Panc1 (cell line): ENCODE data around the gene DLG2. TPM values are rescaled to one million over a fixed set of nuclear protein-coding genes. Genes with fewer than 3 reads are reported as not detected.

ENCODE experiments used
- ATAC-seq: fragments of 200-7000 bp; cut with Tn5 transposase; 2 replicates; pipeline ENCODE4 v1.9.1; 2020; ENCODE audit warnings: mild to moderate bottlenecking, moderate library complexity
- BruUV-seq: library from RNA; stranded (reverse); fragments of 400-500 nt; replicated peaks from 2 replicates; lab custom pipeline; 2021; lab: Mats Ljungman, UMichigan
- CTCF ChIA-PET: fragments of 300-600 bp; sonication (Branson Sonifier 250); formaldehyde crosslinking; loops from one replicate; lab custom pipeline; 2022; ENCODE audit warnings: antibody characterized with exemption; lab: Charles Lee
- POLR2A ChIA-PET: fragments of 300-600 bp; sonication (Branson Sonifier 250); formaldehyde crosslinking; loops from one replicate; lab custom pipeline; 2022; ENCODE audit warnings: antibody characterized with exemption; lab: Charles Lee
- DNase-seq: peaks from one replicate; pipeline ENCODE4 v3.0.0-alpha.2; 2010; ENCODE audit warnings: low read depth, low spot score
- H3K27ac ChIP-seq: 2 replicates; pipeline ENCODE4 v1.5.1; 2011; ENCODE audit warnings: mild to moderate bottlenecking, low read length, inconsistent platforms
- H3K27me3 ChIP-seq: fragments of 200-500 bp; sonication (Bioruptor generic); 2 replicates; pipeline ENCODE4 v1.6.0; 2014; ENCODE audit warnings: low read length, inconsistent platforms; ENCODE audit not compliant: control insufficient read depth, insufficient read depth
- H3K36me3 ChIP-seq: fragments of 200-500 bp; sonication (Bioruptor generic); 2 replicates; pipeline ENCODE4 v1.5.1; 2014; ENCODE audit warnings: inconsistent platforms, mild to moderate bottlenecking, low read length, moderate library complexity; ENCODE audit not compliant: control insufficient read depth, insufficient read depth
- H3K4me1 ChIP-seq: 2 replicates; pipeline ENCODE4 v1.5.1; 2011; ENCODE audit warnings: inconsistent platforms, mild to moderate bottlenecking, low read length, moderate library complexity; ENCODE audit not compliant: control insufficient read depth, insufficient read depth
- H3K4me3 ChIP-seq, 2 experiments: 2 replicates each; pipeline ENCODE4 v1.5.1; 2011 to 2012; ENCODE audit warnings: low read depth in 2 of 2, low read length in 2 of 2, mild to moderate bottlenecking in 2 of 2, inconsistent platforms in 1 of 2, moderate library complexity in 1 of 2
- H3K9me3 ChIP-seq: fragments of 200-500 bp; sonication (Bioruptor generic); 2 replicates; pipeline ENCODE4 v1.5.1; 2014; ENCODE audit warnings: low read depth, mild to moderate bottlenecking, inconsistent platforms, low read length, moderate library complexity; ENCODE audit not compliant: control insufficient read depth, insufficient read depth
- POLR2AphosphoS5 ChIP-seq: IDR thresholded peaks from 2 replicates; pipeline ENCODE4 v1.6.1; 2012; ENCODE audit warnings: mild to moderate bottlenecking, low read depth, low read length, moderate library complexity
- SIN3A ChIP-seq: IDR thresholded peaks from 2 replicates; pipeline ENCODE4 v1.6.1; 2012; ENCODE audit warnings: low read depth, mild to moderate bottlenecking, low read length, moderate library complexity, borderline replicate concordance; ENCODE audit not compliant: insufficient read depth
- TCF7L2 ChIP-seq: IDR thresholded peaks from 2 replicates; pipeline ENCODE4 v1.6.1; 2011; ENCODE audit warnings: mild to moderate bottlenecking, low read depth, low read length, inconsistent platforms
- in situ Hi-C: cut with HindIII; loops from 2 replicates; pipeline ENCODE4 v1.10.0; 2016; ENCODE audit warnings: low sequenced_read_pairs, low pct_unique_long_range_greater_than_20kb
- intact Hi-C: fragments of 100-400 bp; cut with micrococcal nuclease; formaldehyde crosslinking; loops from one replicate; pipeline ENCODE4 v1.10.0; 2022; ENCODE audit not compliant: unreplicated experiment
- total RNA-seq: library from RNA; stranded (reverse); gene quantifications from one replicate; pipeline ENCODE4 v1.2.1, GENCODE V29; 2021; ENCODE audit not compliant: unreplicated experiment
- TF ChIP-seq, protein P1 (sequence below): fragments of 450-650 bp; IDR thresholded peaks from 2 replicates; pipeline ENCODE4 v1.5.1; 2017; ENCODE audit warnings: mild to moderate bottlenecking
- TF ChIP-seq, protein P2 (sequence below), 2 experiments: IDR thresholded peaks; 2 replicates each; pipeline ENCODE4 v1.6.1; 2011 to 2012; ENCODE audit warnings: low read depth in 2 of 2, control low read depth in 1 of 2, low read length in 1 of 2, mild to moderate bottlenecking in 1 of 2, moderate library complexity in 1 of 2; ENCODE audit not compliant: insufficient read depth in 1 of 2

DLG2 gene
- total RNA-seq, 1 experiment from 2014 or later = 4.2 TPM

DNA sequence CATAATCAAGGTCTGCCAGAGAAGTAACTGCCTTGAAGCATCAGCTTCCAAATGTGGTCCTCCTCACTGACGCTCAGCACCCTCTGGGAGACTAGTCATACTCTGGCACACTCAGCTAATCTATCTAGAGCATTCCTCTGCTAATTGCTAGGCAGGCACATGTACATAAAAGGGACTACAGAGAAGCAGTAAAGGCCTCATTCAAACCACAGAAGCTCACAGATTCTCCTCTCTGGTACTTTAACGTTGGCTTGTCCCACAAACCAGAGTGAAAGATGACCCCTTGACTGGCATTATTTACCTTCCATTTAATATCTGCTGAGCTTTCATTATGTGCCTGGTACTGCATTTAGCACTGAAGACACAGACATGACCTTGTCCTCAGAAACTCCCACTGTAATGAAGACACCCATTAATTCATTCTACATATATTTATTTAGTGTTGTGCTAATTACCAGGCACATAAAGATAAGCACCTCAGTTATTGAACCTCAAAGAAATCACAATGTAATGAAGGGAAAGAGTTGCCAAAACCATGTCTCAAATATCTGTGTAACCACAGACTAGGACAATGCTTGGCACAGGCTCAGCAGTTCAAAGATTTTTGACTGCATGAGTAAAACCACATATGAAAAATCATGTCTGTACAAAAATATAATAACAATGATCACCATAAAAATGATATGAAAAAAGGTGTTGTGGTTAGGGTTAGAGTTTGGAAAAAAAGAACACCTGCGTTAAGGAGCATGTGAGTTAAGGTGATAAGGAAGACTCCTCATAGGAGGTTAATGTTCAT, 550.4 kb downstream of the DLG2 start:
- Histone ChIP-seq H3K4me1 (no peaks in the 10 kb centered on the region), H3K9me3 (no peaks in the 10 kb centered on the region), H3K4me3 (no peak overlapping the region), H3K36me3 (no peaks in the 10 kb centered on the region), H3K27ac (no peak overlapping the region), H3K27me3 (no peaks in the 10 kb centered on the region)
- intact Hi-C loops = no loop called here
- POLR2A ChIA-PET = no interaction called here
- TF ChIP-seq TCF7L2 (no peak), SIN3A (no peak), POLR2AphosphoS5 (no peak)
- TF ChIP-seq, protein P1, sequence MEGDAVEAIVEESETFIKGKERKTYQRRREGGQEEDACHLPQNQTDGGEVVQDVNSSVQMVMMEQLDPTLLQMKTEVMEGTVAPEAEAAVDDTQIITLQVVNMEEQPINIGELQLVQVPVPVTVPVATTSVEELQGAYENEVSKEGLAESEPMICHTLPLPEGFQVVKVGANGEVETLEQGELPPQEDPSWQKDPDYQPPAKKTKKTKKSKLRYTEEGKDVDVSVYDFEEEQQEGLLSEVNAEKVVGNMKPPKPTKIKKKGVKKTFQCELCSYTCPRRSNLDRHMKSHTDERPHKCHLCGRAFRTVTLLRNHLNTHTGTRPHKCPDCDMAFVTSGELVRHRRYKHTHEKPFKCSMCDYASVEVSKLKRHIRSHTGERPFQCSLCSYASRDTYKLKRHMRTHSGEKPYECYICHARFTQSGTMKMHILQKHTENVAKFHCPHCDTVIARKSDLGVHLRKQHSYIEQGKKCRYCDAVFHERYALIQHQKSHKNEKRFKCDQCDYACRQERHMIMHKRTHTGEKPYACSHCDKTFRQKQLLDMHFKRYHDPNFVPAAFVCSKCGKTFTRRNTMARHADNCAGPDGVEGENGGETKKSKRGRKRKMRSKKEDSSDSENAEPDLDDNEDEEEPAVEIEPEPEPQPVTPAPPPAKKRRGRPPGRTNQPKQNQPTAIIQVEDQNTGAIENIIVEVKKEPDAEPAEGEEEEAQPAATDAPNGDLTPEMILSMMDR = no peak
- TF ChIP-seq, protein P2, sequence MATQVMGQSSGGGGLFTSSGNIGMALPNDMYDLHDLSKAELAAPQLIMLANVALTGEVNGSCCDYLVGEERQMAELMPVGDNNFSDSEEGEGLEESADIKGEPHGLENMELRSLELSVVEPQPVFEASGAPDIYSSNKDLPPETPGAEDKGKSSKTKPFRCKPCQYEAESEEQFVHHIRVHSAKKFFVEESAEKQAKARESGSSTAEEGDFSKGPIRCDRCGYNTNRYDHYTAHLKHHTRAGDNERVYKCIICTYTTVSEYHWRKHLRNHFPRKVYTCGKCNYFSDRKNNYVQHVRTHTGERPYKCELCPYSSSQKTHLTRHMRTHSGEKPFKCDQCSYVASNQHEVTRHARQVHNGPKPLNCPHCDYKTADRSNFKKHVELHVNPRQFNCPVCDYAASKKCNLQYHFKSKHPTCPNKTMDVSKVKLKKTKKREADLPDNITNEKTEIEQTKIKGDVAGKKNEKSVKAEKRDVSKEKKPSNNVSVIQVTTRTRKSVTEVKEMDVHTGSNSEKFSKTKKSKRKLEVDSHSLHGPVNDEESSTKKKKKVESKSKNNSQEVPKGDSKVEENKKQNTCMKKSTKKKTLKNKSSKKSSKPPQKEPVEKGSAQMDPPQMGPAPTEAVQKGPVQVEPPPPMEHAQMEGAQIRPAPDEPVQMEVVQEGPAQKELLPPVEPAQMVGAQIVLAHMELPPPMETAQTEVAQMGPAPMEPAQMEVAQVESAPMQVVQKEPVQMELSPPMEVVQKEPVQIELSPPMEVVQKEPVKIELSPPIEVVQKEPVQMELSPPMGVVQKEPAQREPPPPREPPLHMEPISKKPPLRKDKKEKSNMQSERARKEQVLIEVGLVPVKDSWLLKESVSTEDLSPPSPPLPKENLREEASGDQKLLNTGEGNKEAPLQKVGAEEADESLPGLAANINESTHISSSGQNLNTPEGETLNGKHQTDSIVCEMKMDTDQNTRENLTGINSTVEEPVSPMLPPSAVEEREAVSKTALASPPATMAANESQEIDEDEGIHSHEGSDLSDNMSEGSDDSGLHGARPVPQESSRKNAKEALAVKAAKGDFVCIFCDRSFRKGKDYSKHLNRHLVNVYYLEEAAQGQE (IDR thresholded peaks at IDR 0.05; ENCODE audit: insufficient read depth in 1 of 2, low read depth in 2 of 2, low read length in 1 of 2) = no peak
- CTCF ChIA-PET = no interaction called here
- ATAC-seq (no peak), DNase-seq (no peak)
- no TSS peak for BruUV-seq
- in situ Hi-C loops = no loop called here

DNA sequence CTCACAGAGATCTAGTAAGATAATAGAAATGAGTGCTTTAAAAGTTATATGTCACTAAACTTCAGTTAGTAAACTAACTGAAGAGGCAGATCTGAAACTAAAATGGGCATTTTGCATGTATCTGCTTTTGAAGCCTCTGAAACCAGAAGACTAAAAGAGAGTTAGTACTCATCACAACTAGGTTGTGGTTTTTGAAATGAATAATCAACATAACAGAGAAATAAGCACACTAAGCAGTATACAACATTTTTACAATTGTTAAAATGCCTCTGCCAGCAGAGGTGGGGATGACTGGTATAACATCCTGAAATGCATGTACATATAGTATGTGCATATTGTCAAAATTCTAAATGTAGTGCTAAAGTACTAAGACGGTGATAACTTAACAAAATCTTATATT, 564.5 kb downstream of the DLG2 start:
- ATAC-seq = no peak

More for the DNA sequence above, 564.5 kb downstream of the DLG2 start:
- Histone ChIP-seq H3K27me3 (no peaks in the 10 kb centered on the region), H3K27ac (no peak overlapping the region), H3K36me3 (no peaks in the 10 kb centered on the region), H3K9me3 (no peaks in the 10 kb centered on the region), H3K4me1 (no peaks in the 10 kb centered on the region), H3K4me3 (no peak overlapping the region)
- no TSS peak for BruUV-seq
- TF ChIP-seq, protein P1 = no peak
- TF ChIP-seq POLR2AphosphoS5 (no peak), SIN3A (no peak), TCF7L2 (no peak)
- TF ChIP-seq, protein P2 (IDR thresholded peaks at IDR 0.05; ENCODE audit: insufficient read depth in 1 of 2, low read depth in 2 of 2, low read length in 1 of 2) = no peak
- intact Hi-C loops = no loop called here
- in situ Hi-C loops = no loop called here
- CTCF ChIA-PET = no interaction called here
- POLR2A ChIA-PET = no interaction called here
- DNase-seq = no peak
